ENCODE results near the gene RELCH. TPM values are rescaled to one million over a fixed set of nuclear protein-coding genes. Genes with fewer than 3 reads are reported as not detected.
A peak's percentile ranks its signal among the peaks of the same experiment; 100 is the strongest.

RELCH gene
- total RNA-seq, 2 experiments from 2014 or later: 32.8 to 37.4 TPM

DNA sequence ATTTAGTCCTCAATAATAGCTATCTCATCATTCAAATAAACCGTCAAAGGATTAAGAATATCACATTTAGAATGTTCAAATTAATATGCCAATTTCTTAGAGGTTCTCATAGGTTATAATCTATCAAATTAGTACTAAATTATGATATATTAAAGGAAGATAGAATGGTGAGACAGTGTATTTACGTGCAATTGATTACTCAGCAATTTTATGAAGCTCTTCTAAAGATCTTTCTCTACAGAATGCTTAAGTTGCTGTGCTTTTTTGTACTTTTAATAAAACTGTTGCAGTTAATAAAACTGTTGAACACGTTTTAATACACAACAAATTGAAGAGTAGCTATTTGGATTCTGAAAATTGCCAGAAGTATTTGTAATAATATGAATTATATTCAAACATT, 39.0 kb downstream of the RELCH start:
- Mint-ChIP-seq H3K36me3 (ENCODE audit: low read depth) (peaks cover 56% of the 10 kb centered on the region), H3K9me3 (ENCODE audit: insufficient read depth) (no peaks in the 10 kb centered on the region), H3K27me3 (ENCODE audit: low read depth) (no peaks in the 10 kb centered on the region), H3K27ac (no peak overlapping the region), H3K4me3 (no peak overlapping the region), H3K4me1 (ENCODE audit: low read depth) (peaks cover 4% of the 10 kb centered on the region)
- DNase-seq: no peak
- CTCF ChIA-PET: no interaction called here
- POLR2A ChIA-PET: interaction anchor here (0.8 kb wide), 1 partner anchor 23 kb away, joined by 3 read pairs; no protein-coding TSS in a partner anchor
- no peak for ATAC-seq

DNA sequence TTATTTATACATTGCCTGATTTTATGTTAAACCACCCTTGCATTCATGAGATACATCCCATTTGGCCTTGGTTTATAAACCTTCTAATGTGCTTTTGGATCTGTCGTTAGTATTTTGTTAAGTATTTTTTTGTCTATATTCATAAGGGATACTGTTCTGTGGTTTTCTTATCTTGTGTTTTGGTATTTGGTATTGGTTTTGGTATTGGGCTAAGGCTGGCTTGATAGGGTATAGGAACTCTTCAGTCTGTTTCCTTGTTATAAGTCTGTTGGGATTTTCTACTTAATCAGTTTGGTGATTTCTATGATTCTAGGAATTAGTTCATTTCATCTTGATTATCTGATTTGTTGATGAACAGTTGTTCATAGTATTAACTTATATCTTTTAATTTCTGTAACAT, 49.2 kb downstream of the RELCH start:
- H3K4me1 Mint-ChIP-seq (ENCODE audit: low read depth): peaks cover 2% of the 10 kb centered on the region
- no peaks in the 10 kb centered on the region for H3K27me3 Mint-ChIP-seq (ENCODE audit: low read depth)
- DNase-seq (no peak), ATAC-seq (no peak)
- no peaks in the 10 kb centered on the region for H3K9me3 Mint-ChIP-seq (ENCODE audit: insufficient read depth)
- H3K36me3 Mint-ChIP-seq (ENCODE audit: low read depth): peaks cover 56% of the 10 kb centered on the region
- no peak overlapping the region for H3K4me3 Mint-ChIP-seq
- ChIA-PET POLR2A (no interaction called here), CTCF (no interaction called here)
- no peak overlapping the region for H3K27ac Mint-ChIP-seq

DNA sequence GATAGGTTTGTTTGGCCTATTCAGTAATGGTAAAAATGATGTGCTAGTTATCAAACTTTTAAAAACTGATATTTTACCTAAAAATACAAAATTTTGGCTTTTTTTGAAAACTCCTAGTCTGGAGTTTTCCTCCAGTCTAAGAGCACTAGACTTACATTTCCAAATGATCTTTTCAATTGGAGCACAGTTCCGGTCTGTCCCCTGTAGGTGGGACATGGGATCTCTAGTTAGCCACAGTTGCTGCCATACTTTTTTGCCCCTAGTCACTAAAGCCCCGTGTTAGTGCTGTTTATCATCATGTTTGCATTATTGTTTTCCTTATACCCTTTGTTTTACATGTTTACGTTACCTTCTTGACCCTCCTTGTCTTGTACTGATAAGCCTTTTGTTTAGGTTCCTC, 52.4 kb downstream of the RELCH start:
- Mint-ChIP-seq H3K36me3 (ENCODE audit: low read depth) (peaks cover 44% of the 10 kb centered on the region), H3K4me1 (ENCODE audit: low read depth) (peaks cover 2% of the 10 kb centered on the region), H3K4me3 (no peak overlapping the region), H3K9me3 (ENCODE audit: insufficient read depth) (no peaks in the 10 kb centered on the region), H3K27ac (no peak overlapping the region), H3K27me3 (ENCODE audit: low read depth) (no peaks in the 10 kb centered on the region)
- POLR2A ChIA-PET: no interaction called here
- DNase-seq: no peak
- CTCF ChIA-PET: interaction anchor here (1.9 kb wide), 1 partner anchor 9 kb away, joined by 8 read pairs; no protein-coding TSS in a partner anchor
- ATAC-seq: no peak

DNA sequence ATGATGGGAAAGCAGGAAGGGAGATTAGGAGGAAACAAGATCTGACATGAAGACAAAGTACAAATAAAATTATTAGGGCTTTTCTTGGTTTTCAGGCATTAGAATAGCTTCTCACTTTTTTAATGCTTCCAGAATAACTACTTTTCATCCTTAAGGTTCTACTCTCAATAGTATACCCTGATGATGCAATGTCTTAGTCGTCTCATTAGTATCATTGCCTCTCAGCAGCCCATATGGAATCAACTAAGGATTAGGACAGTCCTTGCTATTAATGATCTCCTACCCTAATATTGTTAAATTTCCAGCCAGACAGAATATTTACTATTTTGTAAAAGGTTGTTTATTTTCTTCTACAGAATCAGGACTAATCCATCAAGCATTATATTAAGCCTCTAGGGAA, 55.9 kb downstream of the RELCH start:
- no peak for DNase-seq
- Mint-ChIP-seq H3K27ac (no peak overlapping the region), H3K36me3 (ENCODE audit: low read depth) (peaks cover 25% of the 10 kb centered on the region), H3K27me3 (ENCODE audit: low read depth) (no peaks in the 10 kb centered on the region), H3K4me3 (no peak overlapping the region), H3K9me3 (ENCODE audit: insufficient read depth) (no peaks in the 10 kb centered on the region), H3K4me1 (ENCODE audit: low read depth) (peaks cover 2% of the 10 kb centered on the region)
- ChIA-PET CTCF (interaction anchor here (0.6 to 1.5 kb wide), 2 partner anchors 341 to 756 kb away, joined by 3 to 4 read pairs; no protein-coding TSS in a partner anchor), POLR2A (no interaction called here)
- ATAC-seq: no peak

DNA sequence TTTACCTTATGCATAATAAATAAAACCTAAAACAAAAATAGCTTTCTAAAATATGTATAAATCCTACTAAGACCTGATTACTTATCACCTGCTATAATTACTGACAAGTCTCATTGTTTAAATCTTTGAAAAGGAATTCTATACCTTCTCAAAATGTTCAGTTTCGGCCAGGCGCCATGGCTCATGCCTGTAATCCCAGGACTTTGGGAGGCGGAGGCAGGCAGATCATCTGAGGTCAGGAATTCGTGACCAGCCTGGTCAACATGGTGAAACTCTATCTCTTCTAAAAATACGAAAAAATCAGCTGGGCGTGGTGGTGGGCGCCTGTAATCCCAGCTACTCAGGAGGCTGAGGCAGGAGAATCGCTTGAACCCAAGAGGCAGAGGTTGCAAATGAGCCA, 58.1 kb downstream of the RELCH start:
- H3K27me3 Mint-ChIP-seq (ENCODE audit: low read depth): no peaks in the 10 kb centered on the region
- no peaks in the 10 kb centered on the region for H3K4me1 Mint-ChIP-seq (ENCODE audit: low read depth)
- ChIA-PET POLR2A (interaction anchor here (1.0 kb wide), 1 partner anchor 37 kb away, joined by 3 read pairs; no protein-coding TSS in a partner anchor), CTCF (no interaction called here)
- DNase-seq (no peak), ATAC-seq (no peak)
- H3K36me3 Mint-ChIP-seq (ENCODE audit: low read depth): peaks cover 14% of the 10 kb centered on the region
- H3K9me3 Mint-ChIP-seq (ENCODE audit: insufficient read depth): no peaks in the 10 kb centered on the region
- H3K4me3 Mint-ChIP-seq: no peak overlapping the region
- no peak overlapping the region for H3K27ac Mint-ChIP-seq

DNA sequence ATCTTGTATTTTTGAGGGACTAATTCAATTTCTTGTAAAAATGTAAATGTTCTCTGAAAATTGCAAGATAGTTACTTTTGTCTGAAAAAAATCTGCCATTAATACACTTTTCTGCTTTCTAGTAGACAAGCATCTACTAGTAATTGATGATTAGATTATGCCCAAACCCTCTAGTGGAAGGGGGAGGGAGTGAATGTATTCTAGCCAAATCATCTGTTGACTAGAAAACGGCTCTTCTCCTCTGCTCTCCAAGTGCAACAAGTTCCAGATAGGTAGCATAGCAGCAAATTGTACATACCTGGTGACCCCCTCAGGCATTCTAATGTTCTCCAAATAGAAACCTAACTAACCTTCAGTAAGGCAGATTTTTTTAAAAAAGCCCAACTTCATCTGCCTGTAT, 58.6 kb downstream of the RELCH start:
- Mint-ChIP-seq H3K9me3 (ENCODE audit: insufficient read depth) (no peaks in the 10 kb centered on the region), H3K4me1 (ENCODE audit: low read depth) (no peaks in the 10 kb centered on the region), H3K4me3 (no peak overlapping the region), H3K27ac (no peak overlapping the region), H3K27me3 (ENCODE audit: low read depth) (no peaks in the 10 kb centered on the region), H3K36me3 (ENCODE audit: low read depth) (peaks cover 12% of the 10 kb centered on the region)
- ChIA-PET CTCF (interaction anchor here (0.8 to 1.1 kb wide), 3 partner anchors 26 to 64 kb away, joined by 3 read pairs; partner anchors contain the start of genes PIGN and RELCH), POLR2A (interaction anchor here (1.0 kb wide), 1 partner anchor 38 kb away, joined by 3 read pairs; no protein-coding TSS in a partner anchor)
- DNase-seq (no peak), ATAC-seq (no peak)

DNA sequence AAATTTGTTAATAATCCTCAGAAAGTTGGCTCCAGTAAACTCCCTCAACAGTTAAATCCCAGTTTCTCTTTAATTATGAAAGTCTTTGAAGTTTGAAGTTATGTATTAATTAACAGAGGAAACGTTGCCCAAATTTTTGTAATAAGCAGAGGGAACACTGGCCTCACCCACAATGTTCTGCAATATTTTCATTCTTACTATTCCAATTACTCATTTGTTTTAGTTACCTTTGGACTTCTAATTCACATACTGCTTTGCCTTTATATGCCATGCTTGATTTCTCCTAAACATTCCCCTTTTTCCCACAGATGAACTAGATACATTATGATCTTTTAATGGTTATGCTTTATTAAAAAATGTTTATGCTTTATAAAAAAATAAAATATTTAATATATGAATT, 61.3 kb downstream of the RELCH start:
- DNase-seq: no peak
- no peaks in the 10 kb centered on the region for H3K4me1 Mint-ChIP-seq (ENCODE audit: low read depth)
- H3K27ac Mint-ChIP-seq: no peak overlapping the region
- no peak overlapping the region for H3K4me3 Mint-ChIP-seq
- CTCF ChIA-PET: interaction anchor here (0.6 to 3.2 kb wide), 9 partner anchors 10 to 77 kb away, joined by 3 to 38 read pairs (median 6); partner anchors contain the start of genes PIGN, RELCH and TNFRSF11A
- POLR2A ChIA-PET: interaction anchor here (2.7 kb wide), 1 partner anchor 61 kb away, joined by 12 read pairs; the partner anchor contains the start of genes PIGN and RELCH
- no peak for ATAC-seq
- H3K9me3 Mint-ChIP-seq (ENCODE audit: insufficient read depth): no peaks in the 10 kb centered on the region
- peaks cover 12% of the 10 kb centered on the region for H3K36me3 Mint-ChIP-seq (ENCODE audit: low read depth)
- H3K27me3 Mint-ChIP-seq (ENCODE audit: low read depth): no peaks in the 10 kb centered on the region

DNA sequence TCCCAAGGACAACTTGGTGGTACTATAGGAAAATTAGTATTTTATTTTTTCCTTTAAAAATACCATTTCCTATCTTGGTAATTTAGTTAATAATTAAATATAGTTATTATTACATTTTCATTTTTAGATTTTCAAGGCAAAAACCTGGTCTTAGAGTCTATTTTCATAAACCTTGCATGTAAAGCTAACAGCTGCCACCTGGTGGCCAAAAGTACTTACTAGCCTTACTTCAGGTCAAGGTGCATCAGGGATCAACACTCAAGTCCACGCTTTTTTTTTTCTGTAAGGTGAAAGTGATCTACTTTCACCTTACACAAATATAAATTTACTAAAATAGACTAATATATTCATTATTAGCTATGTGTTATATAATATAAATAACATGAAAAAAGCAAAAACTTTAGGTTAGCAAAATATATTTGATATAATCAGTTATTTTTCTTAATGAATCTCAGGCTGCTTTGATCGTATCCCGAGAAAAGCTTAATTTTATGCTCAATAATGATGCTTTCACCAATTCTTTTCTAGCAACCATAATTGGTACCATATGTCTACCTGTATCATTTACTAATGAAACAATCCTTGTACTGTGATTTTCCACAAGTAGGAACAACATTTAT, 62.5 kb downstream of the RELCH start:
- peak; percentile 82 for DNase-seq
- no peaks in the 10 kb centered on the region for H3K4me1 Mint-ChIP-seq (ENCODE audit: low read depth)
- no peak overlapping the region for H3K4me3 Mint-ChIP-seq
- ChIA-PET POLR2A (interaction anchor here (2.7 kb wide), 1 partner anchor 63 kb away, joined by 12 read pairs; the partner anchor contains the start of genes PIGN and RELCH), CTCF (interaction anchor here (0.7 to 3.2 kb wide), 21 partner anchors 9 to 518 kb away, joined by 3 to 38 read pairs (median 6); partner anchors contain the start of genes PIGN and RELCH)
- no peak overlapping the region for H3K27ac Mint-ChIP-seq
- ATAC-seq: peak; percentile 53
- no peaks in the 10 kb centered on the region for H3K9me3 Mint-ChIP-seq (ENCODE audit: insufficient read depth)
- H3K36me3 Mint-ChIP-seq (ENCODE audit: low read depth): peaks cover 11% of the 10 kb centered on the region
- no peaks in the 10 kb centered on the region for H3K27me3 Mint-ChIP-seq (ENCODE audit: low read depth)

DNA sequence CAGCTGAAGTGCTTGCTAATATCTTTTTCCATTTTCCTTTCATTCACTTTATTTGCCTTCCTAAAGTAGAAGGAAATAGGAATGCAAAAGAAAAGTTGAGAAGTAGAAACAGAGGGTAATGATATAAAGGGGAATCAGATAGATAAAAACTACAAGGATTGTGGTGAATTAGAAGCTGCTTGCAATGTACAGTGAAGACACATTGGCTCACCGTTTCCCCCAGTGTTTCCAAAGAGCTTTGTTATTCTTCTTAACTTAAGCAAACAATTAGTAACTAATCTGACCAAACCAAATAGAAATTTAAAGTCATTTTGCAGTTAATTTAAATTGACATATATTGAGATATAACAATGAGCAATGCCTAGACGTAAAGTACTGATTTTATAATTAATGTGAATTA, 63.4 kb downstream of the RELCH start:
- ChIA-PET POLR2A (interaction anchor here (2.7 kb wide), 1 partner anchor 64 kb away, joined by 12 read pairs; the partner anchor contains the start of genes PIGN and RELCH), CTCF (interaction anchor here (1.3 to 3.2 kb wide), 7 partner anchors 8 to 172 kb away, joined by 7 to 38 read pairs (median 9); partner anchors contain the start of genes PIGN and RELCH)
- Mint-ChIP-seq H3K9me3 (ENCODE audit: insufficient read depth) (no peaks in the 10 kb centered on the region), H3K27ac (no peak overlapping the region), H3K4me3 (no peak overlapping the region), H3K36me3 (ENCODE audit: low read depth) (peaks cover 10% of the 10 kb centered on the region), H3K4me1 (ENCODE audit: low read depth) (no peaks in the 10 kb centered on the region), H3K27me3 (ENCODE audit: low read depth) (no peaks in the 10 kb centered on the region)
- ATAC-seq (no peak), DNase-seq (no peak)

DNA sequence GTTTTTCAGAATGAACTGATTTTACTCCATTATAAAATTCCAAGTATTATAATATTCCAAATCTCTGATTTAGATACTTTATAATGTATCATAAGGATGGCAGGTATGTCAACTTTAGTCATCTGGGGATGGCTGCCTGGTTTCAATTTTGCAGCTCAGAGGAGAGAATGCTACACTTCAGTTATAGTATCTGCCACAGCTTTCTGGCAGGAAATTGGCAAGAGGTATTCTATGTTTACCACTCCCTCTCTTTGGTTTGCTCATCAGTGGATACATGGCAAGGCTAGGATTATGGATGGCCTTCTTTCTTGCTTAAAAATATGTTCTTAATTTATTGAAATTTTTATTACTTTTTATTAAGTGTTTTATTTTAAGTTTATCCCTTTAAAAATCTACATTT, 71.0 kb downstream of the RELCH start:
- no peak for ATAC-seq
- no peak overlapping the region for H3K4me3 Mint-ChIP-seq
- DNase-seq: no peak
- no peaks in the 10 kb centered on the region for H3K4me1 Mint-ChIP-seq (ENCODE audit: low read depth)
- H3K9me3 Mint-ChIP-seq (ENCODE audit: insufficient read depth): no peaks in the 10 kb centered on the region
- ChIA-PET CTCF (interaction anchor here (1.1 to 2.1 kb wide), 3 partner anchors 8 to 167 kb away, joined by 3 to 12 read pairs (median 3); no protein-coding TSS in a partner anchor), POLR2A (no interaction called here)
- H3K36me3 Mint-ChIP-seq (ENCODE audit: low read depth): peaks cover 45% of the 10 kb centered on the region
- peak overlapping the region; percentile 34 for H3K27ac Mint-ChIP-seq
- no peaks in the 10 kb centered on the region for H3K27me3 Mint-ChIP-seq (ENCODE audit: low read depth)

DNA sequence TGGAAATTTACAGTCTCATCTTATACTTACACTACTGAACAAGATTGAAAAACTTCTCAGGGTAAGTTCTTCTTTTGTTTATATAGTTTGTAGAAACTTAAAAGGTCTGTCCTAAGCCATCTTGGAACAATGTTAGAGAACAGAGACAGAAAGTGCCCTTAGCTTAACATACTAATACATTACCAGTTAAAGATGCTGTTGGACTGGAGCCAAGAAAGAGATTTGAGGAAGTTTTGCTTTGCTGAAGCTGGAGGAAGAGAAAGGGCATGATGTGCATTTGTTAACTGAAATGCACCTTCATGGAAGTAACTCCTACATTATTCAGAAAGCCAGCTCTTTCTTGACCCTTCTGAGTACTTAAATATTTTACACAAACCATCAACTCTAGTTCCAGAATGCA, 71.6 kb downstream of the RELCH start:
- no peak for DNase-seq
- Mint-ChIP-seq H3K4me3 (no peak overlapping the region), H3K9me3 (ENCODE audit: insufficient read depth) (no peaks in the 10 kb centered on the region), H3K4me1 (ENCODE audit: low read depth) (no peaks in the 10 kb centered on the region), H3K36me3 (ENCODE audit: low read depth) (peaks cover 45% of the 10 kb centered on the region), H3K27me3 (ENCODE audit: low read depth) (no peaks in the 10 kb centered on the region), H3K27ac (peak overlapping the region; percentile 34)
- ATAC-seq: no peak
- POLR2A ChIA-PET: no interaction called here
- CTCF ChIA-PET: interaction anchor here (1.1 to 2.1 kb wide), 3 partner anchors 9 to 166 kb away, joined by 3 to 12 read pairs (median 3); no protein-coding TSS in a partner anchor

DNA sequence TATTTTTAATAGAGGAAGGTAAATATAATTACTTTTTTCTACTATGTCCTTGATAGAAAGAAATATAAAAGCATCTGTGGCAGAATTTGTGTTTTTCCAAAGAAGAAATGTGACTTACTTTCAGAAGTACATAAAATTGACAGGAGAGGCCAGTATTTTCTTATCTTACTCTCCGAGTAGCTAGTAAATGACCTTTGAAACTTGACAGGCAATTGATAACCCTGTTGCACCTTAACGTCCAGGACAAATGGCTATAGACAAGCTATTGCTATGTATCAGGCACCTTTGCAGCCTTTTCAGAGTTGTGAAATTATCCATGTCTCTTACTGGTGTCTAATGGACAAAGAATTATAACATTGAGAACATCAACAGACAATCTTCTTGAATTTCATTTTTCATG, 75.0 kb downstream of the RELCH start:
- Mint-ChIP-seq H3K27me3 (ENCODE audit: low read depth) (no peaks in the 10 kb centered on the region), H3K4me1 (ENCODE audit: low read depth) (peaks cover 5% of the 10 kb centered on the region), H3K4me3 (no peak overlapping the region), H3K9me3 (ENCODE audit: insufficient read depth) (no peaks in the 10 kb centered on the region), H3K27ac (no peak overlapping the region), H3K36me3 (ENCODE audit: low read depth) (peaks cover 52% of the 10 kb centered on the region)
- no peak for DNase-seq
- ChIA-PET CTCF (interaction anchor here (0.9 to 2.3 kb wide), 6 partner anchors 10 to 323 kb away, joined by 3 to 7 read pairs (median 3); no protein-coding TSS in a partner anchor), POLR2A (no interaction called here)
- ATAC-seq: no peak
